ENCODE results near the gene KCNIP1.

- TF ChIP-seq GATA2 (IDR thresholded peaks at IDR 0.05; ENCODE audit: low read depth, low read length) (no peak), GATA3 (IDR thresholded peaks at IDR 0.05; ENCODE audit: low read depth, low read length) (no peak)
Observed at GRCh38 chr5:170565072-170565471, 61.3 kb downstream of the KCNIP1 start.

All from SH-SY5Y (cell line).